Measurements from ENCODE around the gene PDCD4. TPM values are rescaled to one million over a fixed set of nuclear protein-coding genes. Genes with fewer than 3 reads are reported as not detected.

The PDCD4 gene
- total and polyA plus RNA-seq, 2 of the 13 experiments (the other 11 are each of a cell fraction or from before 2014, with no cell fraction given): 22.8 to 56.2 TPM

- H3K27ac ChIP-seq (ENCODE audit: extremely low read length, insufficient read depth, low read length): peak overlapping the region; percentile 17
- POLR2A ChIA-PET: interaction anchor here (1.1 to 4.6 kb wide), 4 partner anchors 15 to 76 kb away, joined by 3 to 44 read pairs (median 10); partner anchors contain the start of genes BBIP1, PDCD4 and SHOC2
- no peak for ATAC-seq
- TF ChIP-seq NAIF1 (CRISPR knock-in tag; IDR thresholded peaks at IDR 0.05; ENCODE audit: borderline replicate concordance) (no peak), ZNF546 (CRISPR knock-in tag; conservative IDR thresholded peaks at IDR 0.05) (no peak), RNF2 (conservative IDR thresholded peaks at IDR 0.05; ENCODE audit: low read depth) (no peak), SRSF9 (IDR thresholded peaks at IDR 0.05; ENCODE audit: borderline replicate concordance, insufficient read depth, low read depth, low read length, poor library complexity, severe bottlenecking) (no peak), KLF15 (CRISPR knock-in tag; IDR thresholded peaks at IDR 0.05; ENCODE audit: borderline replicate concordance) (no peak), MAFF (IDR thresholded peaks at IDR 0.05; ENCODE audit: low read depth, low read length) (no peak), TOE1 (CRISPR knock-in tag; IDR thresholded peaks at IDR 0.05) (no peak), SPEN (CRISPR knock-in tag; IDR thresholded peaks at IDR 0.05; ENCODE audit: low read depth) (no peak), ZSCAN9 (CRISPR knock-in tag; IDR thresholded peaks at IDR 0.05; ENCODE audit: borderline replicate concordance) (no peak), ZEB1 (IDR thresholded peaks at IDR 0.05; ENCODE audit: insufficient replicate concordance, low read depth) (no peak), REST (IDR thresholded peaks at IDR 0.05; ENCODE audit: borderline replicate concordance in 1 of 2, low read depth in 1 of 2, low read length in 2 of 2) (no peak), TEAD3 (CRISPR knock-in tag; optimal IDR thresholded peaks at IDR 0.05; ENCODE audit: borderline replicate concordance) (no peak), ZKSCAN5 (CRISPR knock-in tag; IDR thresholded peaks at IDR 0.05) (no peak), ZBTB3 (CRISPR knock-in tag; IDR thresholded peaks at IDR 0.05; ENCODE audit: borderline replicate concordance, low read depth) (no peak), ZNF572 (CRISPR knock-in tag; IDR thresholded peaks at IDR 0.05) (no peak), NBN (conservative IDR thresholded peaks at IDR 0.05) (no peak), ARID4A (CRISPR knock-in tag; IDR thresholded peaks at IDR 0.05; ENCODE audit: borderline replicate concordance) (no peak)
These were observed 28.7 kb upstream of the PDCD4 start for GRCh38 chr10:110843031-110843430.

More at GRCh38 chr10:110843031-110843430, 28.7 kb upstream of the PDCD4 start:
- CTCF ChIA-PET (ENCODE audit: low intra/inter-chr PET ratio, low total read pairs): no interaction called here
- intact Hi-C loops (cut with micrococcal nuclease; ENCODE audit: unreplicated experiment) (no loop called here), in situ Hi-C loops (cut with HindIII; ENCODE audit: extremely low pct_ligation_motif_present, low pct_unique_long_range_greater_than_20kb) (no loop called here)
- H3K79me2 ChIP-seq (ENCODE audit: insufficient read depth, low read length): no peaks in the 10 kb centered on the region
- FAIRE-seq: no peak
- H3K4me1 ChIP-seq (ENCODE audit: insufficient read depth, low read length): peaks cover 97% of the 10 kb centered on the region
- H3K9ac ChIP-seq (ENCODE audit: insufficient read depth, low read depth, low read length): no peak overlapping the region
- BruUV-seq (replicated peaks): no TSS peak
- H3K9me3 ChIP-seq (ENCODE audit: low read length): no peaks in the 10 kb centered on the region
- no peaks in the 10 kb centered on the region for H3K27me3 ChIP-seq (ENCODE audit: control insufficient read depth in 1 of 2, insufficient read depth in 2 of 2, low read length in 2 of 2)
- WGBS (ENCODE audit: low lambda C conversion rate): 19% methylated on average over 2 of the region's 2 CpGs
- no peak overlapping the region for H3K4me3 ChIP-seq (replicated peaks in 1 of 3; ENCODE audit: insufficient read depth in 1 of 3, low read depth in 2 of 3, low read length in 3 of 3)
- H3K36me3 ChIP-seq (replicated peaks in 1 of 2; ENCODE audit: control insufficient read depth in 1 of 2, insufficient read depth in 2 of 2, low read length in 2 of 2): no peaks in the 10 kb centered on the region
- H4K20me1 ChIP-seq (ENCODE audit: insufficient read depth, low read length): no peaks in the 10 kb centered on the region
- peak overlapping the region; percentile 72; the same call in 1 of the 2 replicates for H3K4me2 ChIP-seq (ENCODE audit: low read depth, low read length)
- no peak overlapping the region for H2AFZ ChIP-seq (ENCODE audit: low read length)
- DNase-seq (ENCODE audit: low spot score): no peak
